HCT116 (cell line): ENCODE results near the gene IL15. TPM values are rescaled to one million over a fixed set of nuclear protein-coding genes. Genes with fewer than 3 reads are reported as not detected.

Experiments used
- ATAC-seq: fragments of 200-7000 bp; cut with Tn5 transposase; 2 replicates; pipeline ENCODE4 v1.9.1; 2020; ENCODE audit warnings: mild to moderate bottlenecking, moderate library complexity
- BruUV-seq: library from RNA; stranded (reverse); fragments of 400-500 nt; replicated peaks from 2 replicates; lab custom pipeline; 2021; lab: Mats Ljungman, UMichigan
- CTCF ChIA-PET: fragments of 300-600 bp; sonication (Branson Sonifier 250); formaldehyde crosslinking; loops from one replicate; lab custom pipeline; 2021; ENCODE audit warnings: antibody characterized with exemption; lab: Charles Lee
- POLR2A ChIA-PET: fragments of 300-600, 350-600 bp; sonication (Branson Sonifier 250); formaldehyde crosslinking; loops from one replicate; lab custom pipeline; 2021; ENCODE audit warnings: antibody characterized with exemption; lab: Charles Lee
- RAD21 ChIA-PET, 2 experiments: fragments of 300-600 bp; sonication (Branson Sonifier 250); formaldehyde crosslinking; loops; one replicate each; lab custom pipeline; 2023; ENCODE audit warnings: low total read pairs in 2 of 2; ENCODE audit not compliant: uncharacterized antibody in 2 of 2, unreplicated experiment in 2 of 2, low non-redundant PET in 1 of 2; lab: Charles Lee
- DNase-seq: peaks from one replicate; pipeline ENCODE4 v3.0.0-alpha.2; 2010; ENCODE audit warnings: low read depth, low spot score
- H2AFZ ChIP-seq: fragments of 200-600 bp; shearing (Covaris generic), sonication (generic); 2 replicates; pipeline ENCODE4 v1.6.1; 2017; ENCODE audit warnings: low read depth, mixed run types, mixed read lengths, antibody characterized with exemption, low read length; ENCODE audit not compliant: poor library complexity, severe bottlenecking
- H3K27ac ChIP-seq: 2 replicates; pipeline ENCODE4 v1.5.1; 2012; ENCODE audit warnings: low read depth, low read length
- H3K27me3 ChIP-seq: fragments of 200-600 bp; sonication (generic); 2 replicates; pipeline ENCODE4 v1.6.1; 2016; ENCODE audit warnings: mixed run types, low read length, mixed read lengths; ENCODE audit not compliant: insufficient read depth
- H3K36me3 ChIP-seq, 2 experiments: fragments of 200-500 bp in 1 of 2; fragments of 200-600 bp in 1 of 2; sonication (Bioruptor generic) in 1 of 2; sonication (generic) in 1 of 2; 2 replicates each; pipeline versions ENCODE4 v1.5.1 to v1.6.1; 2014 to 2016; ENCODE audit warnings: low read length in 2 of 2, inconsistent platforms in 1 of 2, mixed read lengths in 1 of 2, mixed run types in 1 of 2; ENCODE audit not compliant: insufficient read depth in 2 of 2, control insufficient read depth in 1 of 2
- H3K4me1 ChIP-seq, 2 experiments: fragments of 200-600 bp in 1 of 2; sonication (generic) in 1 of 2; 2 replicates each; pipeline versions ENCODE4 v1.5.1 to v1.6.1; 2012 to 2017; ENCODE audit warnings: low read length in 2 of 2, inconsistent platforms in 1 of 2, mild to moderate bottlenecking in 1 of 2, mixed read lengths in 1 of 2, mixed run types in 1 of 2, moderate library complexity in 1 of 2; ENCODE audit not compliant: insufficient read depth in 2 of 2, control insufficient read depth in 1 of 2
- H3K4me2 ChIP-seq: fragments of 200-600 bp; sonication (generic); 2 replicates; pipeline ENCODE4 v1.6.1; 2017; ENCODE audit warnings: mixed run types, low read length, mixed read lengths
- H3K4me3 ChIP-seq, 2 experiments: fragments of 200-600 bp in 1 of 2; sonication (generic) in 1 of 2; replicated peaks in 1 of 2; 2 replicates each; pipeline ENCODE4 v1.5.1; 2011 to 2016; ENCODE audit warnings: low read length in 2 of 2, control low read depth in 1 of 2, low read depth in 1 of 2, mild to moderate bottlenecking in 1 of 2, mixed read lengths in 1 of 2, mixed run types in 1 of 2
- H3K79me2 ChIP-seq: fragments of 200-600 bp; sonication (generic); 2 replicates; pipeline ENCODE4 v1.6.1; 2017; ENCODE audit warnings: mild to moderate bottlenecking, mixed run types, low read length, moderate library complexity, mixed read lengths; ENCODE audit not compliant: insufficient read depth
- H3K9ac ChIP-seq: fragments of 200-600 bp; sonication (generic); 2 replicates; pipeline ENCODE4 v1.6.1; 2016; ENCODE audit warnings: low read length, mixed read lengths
- H3K9me2 ChIP-seq: fragments of 200-600 bp; sonication (generic), shearing (Covaris generic); 2 replicates; pipeline ENCODE4 v1.6.1; 2017; ENCODE audit warnings: mixed run types, mild to moderate bottlenecking, moderate library complexity; ENCODE audit not compliant: insufficient read depth
- H3K9me3 ChIP-seq, 2 experiments: fragments of 200-500 bp in 1 of 2; fragments of 200-600 bp in 1 of 2; sonication (Bioruptor generic) in 1 of 2; sonication (generic) in 1 of 2; 2 replicates each; pipeline ENCODE4 v1.6.1; 2014 to 2017; ENCODE audit warnings: low read length in 2 of 2, mixed read lengths in 2 of 2, inconsistent platforms in 1 of 2, low read depth in 1 of 2, mild to moderate bottlenecking in 1 of 2, mixed run types in 1 of 2, moderate library complexity in 1 of 2; ENCODE audit not compliant: control insufficient read depth in 1 of 2, insufficient read depth in 1 of 2
- H4K20me1 ChIP-seq: fragments of 200-600 bp; sonication (generic), shearing (Covaris generic); 2 replicates; pipeline ENCODE4 v1.6.1; 2017; ENCODE audit warnings: mixed run types, mild to moderate bottlenecking, moderate library complexity; ENCODE audit not compliant: insufficient read depth
- CBX3 ChIP-seq: IDR thresholded peaks from 2 replicates; pipeline ENCODE4 v1.6.1; 2012; ENCODE audit warnings: low read depth
- CEBPB ChIP-seq: IDR thresholded peaks from 2 replicates; pipeline ENCODE4 v1.6.1; 2012; ENCODE audit warnings: low read depth
- EGR1 ChIP-seq: IDR thresholded peaks from 2 replicates; pipeline ENCODE4 v1.6.1; 2012; ENCODE audit warnings: low read depth
- EZH2phosphoT487 ChIP-seq: fragments of 200-600 bp; IDR thresholded peaks from 2 replicates; pipeline ENCODE4 v1.6.1; 2018; ENCODE audit warnings: antibody characterized with exemption, borderline replicate concordance
- POLR2A ChIP-seq: IDR thresholded peaks from 2 replicates; pipeline ENCODE4 v1.7.0; 2011; ENCODE audit warnings: borderline replicate concordance; ENCODE audit not compliant: insufficient read depth, insufficient read length; ENCODE audit errors: extremely low read depth
- SIN3A ChIP-seq: IDR thresholded peaks from 2 replicates; pipeline ENCODE4 v1.6.1; 2012; ENCODE audit warnings: low read depth
- TCF7L2 ChIP-seq: IDR thresholded peaks from 2 replicates; pipeline ENCODE4 v1.7.0; 2011; ENCODE audit warnings: borderline replicate concordance, inconsistent platforms; ENCODE audit not compliant: insufficient read depth, insufficient read length; ENCODE audit errors: extremely low read depth
- YY1 ChIP-seq: IDR thresholded peaks from 2 replicates; pipeline ENCODE4 v1.6.1; 2011; ENCODE audit warnings: low read length, low read depth, moderate library complexity, mild to moderate bottlenecking; ENCODE audit not compliant: insufficient replicate concordance; ENCODE audit errors: extremely low read depth
- ZNF274 ChIP-seq: fragments of 200-500 bp; sonication (Bioruptor generic); IDR thresholded peaks from 2 replicates; pipeline ENCODE4 v1.6.1; 2014; ENCODE audit warnings: mild to moderate bottlenecking, low read depth, low read length, inconsistent platforms
- intact Hi-C: fragments of 100-400 bp; cut with micrococcal nuclease; formaldehyde crosslinking; loops from 2 replicates; pipeline ENCODE4 v1.10.0; 2022
- total RNA-seq: library from RNA; stranded (reverse); gene quantifications from one replicate; pipeline ENCODE4 v1.2.1, GENCODE V29; 2021; ENCODE audit not compliant: unreplicated experiment
- TF ChIP-seq, protein P1 (sequence below): IDR thresholded peaks from 2 replicates; pipeline ENCODE4 v1.6.1; 2012; ENCODE audit warnings: low read depth
- TF ChIP-seq, protein P2 (sequence below): IDR thresholded peaks from 2 replicates; pipeline ENCODE4 v1.6.1; 2011; ENCODE audit warnings: mild to moderate bottlenecking, low read length, moderate library complexity; ENCODE audit not compliant: insufficient replicate concordance; ENCODE audit errors: extremely low read depth

Gene IL15
- total RNA-seq, 1 experiment from 2014 or later = 1.2 TPM

DNA sequence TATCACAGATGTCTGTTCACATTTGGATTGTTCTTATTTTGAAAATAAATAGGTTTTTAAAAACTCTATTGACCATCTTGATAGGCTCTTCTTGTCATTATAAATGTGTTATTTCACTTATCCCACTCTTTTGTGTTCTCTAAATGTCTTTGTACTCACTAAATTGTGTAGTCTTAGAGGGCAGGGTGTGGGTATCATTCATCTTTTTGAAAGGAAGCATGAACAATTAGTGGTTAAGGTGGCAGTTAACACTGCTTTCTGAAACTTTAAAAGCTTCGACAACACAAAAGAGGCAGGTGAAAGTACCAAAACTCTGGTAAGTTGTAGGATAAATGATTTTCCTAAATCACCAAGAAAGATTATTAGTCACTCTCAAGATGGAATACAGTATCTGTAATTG, 83.2 kb downstream of the IL15 start:
- Histone ChIP-seq H3K27me3 (no peaks in the 10 kb centered on the region), H4K20me1 (no peaks in the 10 kb centered on the region), H3K9me3 (no peaks in the 10 kb centered on the region), H3K27ac (no peak overlapping the region), H3K79me2 (no peaks in the 10 kb centered on the region), H2AFZ (no peak overlapping the region), H3K4me2 (no peak overlapping the region), H3K9ac (no peak overlapping the region), H3K4me3 (no peak overlapping the region), H3K9me2 (no peaks in the 10 kb centered on the region), H3K4me1 (peaks cover 2 to 3% of the 10 kb centered on the region in 2 experiments), H3K36me3 (no peaks in the 10 kb centered on the region)
- POLR2A ChIA-PET = no interaction called here
- RAD21 ChIA-PET = no interaction called here
- no TSS peak for BruUV-seq
- no peak for DNase-seq
- TF ChIP-seq TCF7L2 = no peak
- TF ChIP-seq CBX3 = no peak
- TF ChIP-seq, protein P1, sequence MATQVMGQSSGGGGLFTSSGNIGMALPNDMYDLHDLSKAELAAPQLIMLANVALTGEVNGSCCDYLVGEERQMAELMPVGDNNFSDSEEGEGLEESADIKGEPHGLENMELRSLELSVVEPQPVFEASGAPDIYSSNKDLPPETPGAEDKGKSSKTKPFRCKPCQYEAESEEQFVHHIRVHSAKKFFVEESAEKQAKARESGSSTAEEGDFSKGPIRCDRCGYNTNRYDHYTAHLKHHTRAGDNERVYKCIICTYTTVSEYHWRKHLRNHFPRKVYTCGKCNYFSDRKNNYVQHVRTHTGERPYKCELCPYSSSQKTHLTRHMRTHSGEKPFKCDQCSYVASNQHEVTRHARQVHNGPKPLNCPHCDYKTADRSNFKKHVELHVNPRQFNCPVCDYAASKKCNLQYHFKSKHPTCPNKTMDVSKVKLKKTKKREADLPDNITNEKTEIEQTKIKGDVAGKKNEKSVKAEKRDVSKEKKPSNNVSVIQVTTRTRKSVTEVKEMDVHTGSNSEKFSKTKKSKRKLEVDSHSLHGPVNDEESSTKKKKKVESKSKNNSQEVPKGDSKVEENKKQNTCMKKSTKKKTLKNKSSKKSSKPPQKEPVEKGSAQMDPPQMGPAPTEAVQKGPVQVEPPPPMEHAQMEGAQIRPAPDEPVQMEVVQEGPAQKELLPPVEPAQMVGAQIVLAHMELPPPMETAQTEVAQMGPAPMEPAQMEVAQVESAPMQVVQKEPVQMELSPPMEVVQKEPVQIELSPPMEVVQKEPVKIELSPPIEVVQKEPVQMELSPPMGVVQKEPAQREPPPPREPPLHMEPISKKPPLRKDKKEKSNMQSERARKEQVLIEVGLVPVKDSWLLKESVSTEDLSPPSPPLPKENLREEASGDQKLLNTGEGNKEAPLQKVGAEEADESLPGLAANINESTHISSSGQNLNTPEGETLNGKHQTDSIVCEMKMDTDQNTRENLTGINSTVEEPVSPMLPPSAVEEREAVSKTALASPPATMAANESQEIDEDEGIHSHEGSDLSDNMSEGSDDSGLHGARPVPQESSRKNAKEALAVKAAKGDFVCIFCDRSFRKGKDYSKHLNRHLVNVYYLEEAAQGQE = no peak
- TF ChIP-seq POLR2A = no peak
- TF ChIP-seq YY1 = no peak
- TF ChIP-seq CEBPB = no peak
- no peak for TF ChIP-seq ZNF274
- no peak for ATAC-seq
- CTCF ChIA-PET = no interaction called here
- intact Hi-C loops = loop anchor here (10.0 kb wide), 1 partner anchor 1125 kb away; the partner anchor contains the start of gene INPP4B

DNA sequence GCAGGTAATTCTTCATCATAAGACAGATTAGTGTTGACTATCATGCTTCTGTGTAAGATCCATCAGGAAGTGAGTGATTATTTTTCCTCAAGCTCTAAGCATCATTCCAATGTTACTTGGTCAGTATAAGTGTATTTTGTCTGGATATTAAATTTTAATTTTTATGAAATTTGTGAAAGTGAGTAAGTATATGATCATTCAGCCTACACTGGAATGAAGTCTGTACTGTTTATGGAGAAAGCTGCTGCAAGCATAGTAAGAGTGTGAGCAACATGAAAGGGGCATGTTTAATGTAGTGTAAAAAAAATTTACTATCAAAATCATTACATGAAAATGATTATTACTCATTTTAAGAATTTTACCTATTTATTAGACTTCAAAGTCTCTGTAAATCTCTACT, 84.8 kb downstream of the IL15 start:
- Histone ChIP-seq H3K27ac (no peak overlapping the region), H3K27me3 (no peaks in the 10 kb centered on the region), H3K36me3 (no peaks in the 10 kb centered on the region), H3K79me2 (no peaks in the 10 kb centered on the region), H3K4me3 (no peak overlapping the region), H4K20me1 (no peaks in the 10 kb centered on the region), H3K9ac (no peak overlapping the region), H3K9me2 (no peaks in the 10 kb centered on the region), H3K9me3 (no peaks in the 10 kb centered on the region), H2AFZ (no peak overlapping the region), H3K4me2 (no peak overlapping the region), H3K4me1 (no peaks in the 10 kb centered on the region)
- ChIA-PET CTCF (no interaction called here), RAD21 (no interaction called here), POLR2A (no interaction called here)
- intact Hi-C loops = no loop called here
- no TSS peak for BruUV-seq
- DNase-seq (no peak), ATAC-seq (no peak)
- no peak for TF ChIP-seq SIN3A
- no peak for TF ChIP-seq CBX3
- TF ChIP-seq ZNF274 = no peak
- TF ChIP-seq, protein P2, sequence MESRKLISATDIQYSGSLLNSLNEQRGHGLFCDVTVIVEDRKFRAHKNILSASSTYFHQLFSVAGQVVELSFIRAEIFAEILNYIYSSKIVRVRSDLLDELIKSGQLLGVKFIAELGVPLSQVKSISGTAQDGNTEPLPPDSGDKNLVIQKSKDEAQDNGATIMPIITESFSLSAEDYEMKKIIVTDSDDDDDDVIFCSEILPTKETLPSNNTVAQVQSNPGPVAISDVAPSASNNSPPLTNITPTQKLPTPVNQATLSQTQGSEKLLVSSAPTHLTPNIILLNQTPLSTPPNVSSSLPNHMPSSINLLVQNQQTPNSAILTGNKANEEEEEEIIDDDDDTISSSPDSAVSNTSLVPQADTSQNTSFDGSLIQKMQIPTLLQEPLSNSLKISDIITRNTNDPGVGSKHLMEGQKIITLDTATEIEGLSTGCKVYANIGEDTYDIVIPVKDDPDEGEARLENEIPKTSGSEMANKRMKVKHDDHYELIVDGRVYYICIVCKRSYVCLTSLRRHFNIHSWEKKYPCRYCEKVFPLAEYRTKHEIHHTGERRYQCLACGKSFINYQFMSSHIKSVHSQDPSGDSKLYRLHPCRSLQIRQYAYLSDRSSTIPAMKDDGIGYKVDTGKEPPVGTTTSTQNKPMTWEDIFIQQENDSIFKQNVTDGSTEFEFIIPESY = no peak
- TF ChIP-seq POLR2A = no peak
- no peak for TF ChIP-seq EZH2phosphoT487
- TF ChIP-seq EGR1 = no peak
